ENCODE results near the gene SPSB1. TPM values are rescaled to one million over a fixed set of nuclear protein-coding genes. Genes with fewer than 3 reads are reported as not detected.

SPSB1 gene
- total RNA-seq, 1 experiment from 2014 or later = 4.3 TPM

- Mint-ChIP-seq H3K36me3 (no peaks in the 10 kb centered on the region), H3K4me3 (no peak overlapping the region), H3K27me3 (ENCODE audit: low read depth) (no peaks in the 10 kb centered on the region), H3K27ac (no peak overlapping the region), H3K4me1 (no peaks in the 10 kb centered on the region), H3K9me3 (no peaks in the 10 kb centered on the region)
- DNase-seq (ENCODE audit: low spot score) = no peak
- ATAC-seq = no peak
- ChIA-PET POLR2A (no interaction called here), CTCF (interaction anchor here (1.8 kb wide), 1 partner anchor 37 kb away, joined by 4 read pairs; no protein-coding TSS in a partner anchor)
- TF ChIP-seq, protein P1, sequence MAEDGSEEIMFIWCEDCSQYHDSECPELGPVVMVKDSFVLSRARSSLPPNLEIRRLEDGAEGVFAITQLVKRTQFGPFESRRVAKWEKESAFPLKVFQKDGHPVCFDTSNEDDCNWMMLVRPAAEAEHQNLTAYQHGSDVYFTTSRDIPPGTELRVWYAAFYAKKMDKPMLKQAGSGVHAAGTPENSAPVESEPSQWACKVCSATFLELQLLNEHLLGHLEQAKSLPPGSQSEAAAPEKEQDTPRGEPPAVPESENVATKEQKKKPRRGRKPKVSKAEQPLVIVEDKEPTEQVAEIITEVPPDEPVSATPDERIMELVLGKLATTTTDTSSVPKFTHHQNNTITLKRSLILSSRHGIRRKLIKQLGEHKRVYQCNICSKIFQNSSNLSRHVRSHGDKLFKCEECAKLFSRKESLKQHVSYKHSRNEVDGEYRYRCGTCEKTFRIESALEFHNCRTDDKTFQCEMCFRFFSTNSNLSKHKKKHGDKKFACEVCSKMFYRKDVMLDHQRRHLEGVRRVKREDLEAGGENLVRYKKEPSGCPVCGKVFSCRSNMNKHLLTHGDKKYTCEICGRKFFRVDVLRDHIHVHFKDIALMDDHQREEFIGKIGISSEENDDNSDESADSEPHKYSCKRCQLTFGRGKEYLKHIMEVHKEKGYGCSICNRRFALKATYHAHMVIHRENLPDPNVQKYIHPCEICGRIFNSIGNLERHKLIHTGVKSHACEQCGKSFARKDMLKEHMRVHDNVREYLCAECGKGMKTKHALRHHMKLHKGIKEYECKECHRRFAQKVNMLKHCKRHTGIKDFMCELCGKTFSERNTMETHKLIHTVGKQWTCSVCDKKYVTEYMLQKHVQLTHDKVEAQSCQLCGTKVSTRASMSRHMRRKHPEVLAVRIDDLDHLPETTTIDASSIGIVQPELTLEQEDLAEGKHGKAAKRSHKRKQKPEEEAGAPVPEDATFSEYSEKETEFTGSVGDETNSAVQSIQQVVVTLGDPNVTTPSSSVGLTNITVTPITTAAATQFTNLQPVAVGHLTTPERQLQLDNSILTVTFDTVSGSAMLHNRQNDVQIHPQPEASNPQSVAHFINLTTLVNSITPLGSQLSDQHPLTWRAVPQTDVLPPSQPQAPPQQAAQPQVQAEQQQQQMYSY (CRISPR knock-in tag; IDR thresholded peaks at IDR 0.05) = peak; percentile 63; the same call in 1 of the 2 replicates
- TF ChIP-seq ESRRA (CRISPR knock-in tag; IDR thresholded peaks at IDR 0.05; ENCODE audit: borderline replicate concordance) = no peak
Observed at GRCh38 chr1:9303916-9304315, 11.2 kb downstream of the SPSB1 start.

DNA sequence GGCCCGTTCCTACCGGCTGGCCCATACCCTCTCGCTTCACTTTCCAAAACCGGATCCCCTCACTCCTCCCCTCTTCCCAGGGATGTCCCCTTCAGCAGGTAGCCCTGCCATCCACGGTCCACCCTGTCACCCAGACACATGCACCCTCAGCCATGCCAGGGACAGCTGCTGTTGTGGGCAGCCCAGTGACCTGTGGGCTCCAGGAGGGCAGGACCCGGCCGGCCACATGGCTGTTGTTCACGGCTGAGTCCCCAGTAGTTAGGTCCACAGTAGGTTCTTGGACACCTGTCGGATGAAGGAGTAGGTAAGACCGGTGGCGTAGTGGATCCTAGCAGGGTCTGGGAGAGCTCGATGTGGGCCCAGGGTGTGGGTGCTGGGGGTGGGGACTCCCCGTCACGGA, 12.5 kb downstream of the SPSB1 start:
- TF ChIP-seq SP1 (CRISPR knock-in tag; conservative IDR thresholded peaks at IDR 0.05) (no peak), SMAD3 (CRISPR knock-in tag; IDR thresholded peaks at IDR 0.05; ENCODE audit: borderline replicate concordance) (no peak), FOXJ3 (CRISPR knock-in tag; IDR thresholded peaks at IDR 0.05; ENCODE audit: borderline replicate concordance) (no peak), GABPB1 (CRISPR knock-in tag; IDR thresholded peaks at IDR 0.05) (no peak), ELF4 (CRISPR knock-in tag; IDR thresholded peaks at IDR 0.05; ENCODE audit: low read depth) (no peak), FOXK1 (CRISPR knock-in tag; IDR thresholded peaks at IDR 0.05) (no peak), NFE2L1 (CRISPR knock-in tag; IDR thresholded peaks at IDR 0.05) (no peak), MLX (CRISPR knock-in tag; IDR thresholded peaks at IDR 0.05) (no peak), ZNF396 (CRISPR knock-in tag; IDR thresholded peaks at IDR 0.05; ENCODE audit: borderline replicate concordance) (no peak), OVOL2 (CRISPR knock-in tag; IDR thresholded peaks at IDR 0.05; ENCODE audit: borderline replicate concordance) (no peak), RELA (CRISPR knock-in tag; IDR thresholded peaks at IDR 0.05; ENCODE audit: borderline replicate concordance) (no peak), HMGA2 (CRISPR knock-in tag; IDR thresholded peaks at IDR 0.05) (no peak), AR (CRISPR knock-in tag; IDR thresholded peaks at IDR 0.05) (no peak)
- TF ChIP-seq, protein P2, sequence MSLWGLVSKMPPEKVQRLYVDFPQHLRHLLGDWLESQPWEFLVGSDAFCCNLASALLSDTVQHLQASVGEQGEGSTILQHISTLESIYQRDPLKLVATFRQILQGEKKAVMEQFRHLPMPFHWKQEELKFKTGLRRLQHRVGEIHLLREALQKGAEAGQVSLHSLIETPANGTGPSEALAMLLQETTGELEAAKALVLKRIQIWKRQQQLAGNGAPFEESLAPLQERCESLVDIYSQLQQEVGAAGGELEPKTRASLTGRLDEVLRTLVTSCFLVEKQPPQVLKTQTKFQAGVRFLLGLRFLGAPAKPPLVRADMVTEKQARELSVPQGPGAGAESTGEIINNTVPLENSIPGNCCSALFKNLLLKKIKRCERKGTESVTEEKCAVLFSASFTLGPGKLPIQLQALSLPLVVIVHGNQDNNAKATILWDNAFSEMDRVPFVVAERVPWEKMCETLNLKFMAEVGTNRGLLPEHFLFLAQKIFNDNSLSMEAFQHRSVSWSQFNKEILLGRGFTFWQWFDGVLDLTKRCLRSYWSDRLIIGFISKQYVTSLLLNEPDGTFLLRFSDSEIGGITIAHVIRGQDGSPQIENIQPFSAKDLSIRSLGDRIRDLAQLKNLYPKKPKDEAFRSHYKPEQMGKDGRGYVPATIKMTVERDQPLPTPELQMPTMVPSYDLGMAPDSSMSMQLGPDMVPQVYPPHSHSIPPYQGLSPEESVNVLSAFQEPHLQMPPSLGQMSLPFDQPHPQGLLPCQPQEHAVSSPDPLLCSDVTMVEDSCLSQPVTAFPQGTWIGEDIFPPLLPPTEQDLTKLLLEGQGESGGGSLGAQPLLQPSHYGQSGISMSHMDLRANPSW (CRISPR knock-in tag; conservative IDR thresholded peaks at IDR 0.05; ENCODE audit: low read depth) = no peak
- TF ChIP-seq, protein P3, sequence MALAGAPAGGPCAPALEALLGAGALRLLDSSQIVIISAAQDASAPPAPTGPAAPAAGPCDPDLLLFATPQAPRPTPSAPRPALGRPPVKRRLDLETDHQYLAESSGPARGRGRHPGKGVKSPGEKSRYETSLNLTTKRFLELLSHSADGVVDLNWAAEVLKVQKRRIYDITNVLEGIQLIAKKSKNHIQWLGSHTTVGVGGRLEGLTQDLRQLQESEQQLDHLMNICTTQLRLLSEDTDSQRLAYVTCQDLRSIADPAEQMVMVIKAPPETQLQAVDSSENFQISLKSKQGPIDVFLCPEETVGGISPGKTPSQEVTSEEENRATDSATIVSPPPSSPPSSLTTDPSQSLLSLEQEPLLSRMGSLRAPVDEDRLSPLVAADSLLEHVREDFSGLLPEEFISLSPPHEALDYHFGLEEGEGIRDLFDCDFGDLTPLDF (CRISPR knock-in tag; IDR thresholded peaks at IDR 0.05) = no peak
- TF ChIP-seq, protein P4, sequence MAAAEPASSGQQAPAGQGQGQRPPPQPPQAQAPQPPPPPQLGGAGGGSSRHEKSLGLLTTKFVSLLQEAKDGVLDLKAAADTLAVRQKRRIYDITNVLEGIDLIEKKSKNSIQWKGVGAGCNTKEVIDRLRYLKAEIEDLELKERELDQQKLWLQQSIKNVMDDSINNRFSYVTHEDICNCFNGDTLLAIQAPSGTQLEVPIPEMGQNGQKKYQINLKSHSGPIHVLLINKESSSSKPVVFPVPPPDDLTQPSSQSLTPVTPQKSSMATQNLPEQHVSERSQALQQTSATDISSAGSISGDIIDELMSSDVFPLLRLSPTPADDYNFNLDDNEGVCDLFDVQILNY (CRISPR knock-in tag; IDR thresholded peaks at IDR 0.05) = no peak
- TF ChIP-seq, protein P5, sequence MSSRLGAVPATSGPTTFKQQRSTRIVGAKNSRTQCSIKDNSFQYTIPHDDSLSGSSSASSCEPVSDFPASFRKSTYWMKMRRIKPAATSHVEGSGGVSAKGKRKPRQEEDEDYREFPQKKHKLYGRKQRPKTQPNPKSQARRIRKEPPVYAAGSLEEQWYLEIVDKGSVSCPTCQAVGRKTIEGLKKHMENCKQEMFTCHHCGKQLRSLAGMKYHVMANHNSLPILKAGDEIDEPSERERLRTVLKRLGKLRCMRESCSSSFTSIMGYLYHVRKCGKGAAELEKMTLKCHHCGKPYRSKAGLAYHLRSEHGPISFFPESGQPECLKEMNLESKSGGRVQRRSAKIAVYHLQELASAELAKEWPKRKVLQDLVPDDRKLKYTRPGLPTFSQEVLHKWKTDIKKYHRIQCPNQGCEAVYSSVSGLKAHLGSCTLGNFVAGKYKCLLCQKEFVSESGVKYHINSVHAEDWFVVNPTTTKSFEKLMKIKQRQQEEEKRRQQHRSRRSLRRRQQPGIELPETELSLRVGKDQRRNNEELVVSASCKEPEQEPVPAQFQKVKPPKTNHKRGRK (CRISPR knock-in tag; IDR thresholded peaks at IDR 0.05; ENCODE audit: borderline replicate concordance) = no peak
- TF ChIP-seq, protein P6, sequence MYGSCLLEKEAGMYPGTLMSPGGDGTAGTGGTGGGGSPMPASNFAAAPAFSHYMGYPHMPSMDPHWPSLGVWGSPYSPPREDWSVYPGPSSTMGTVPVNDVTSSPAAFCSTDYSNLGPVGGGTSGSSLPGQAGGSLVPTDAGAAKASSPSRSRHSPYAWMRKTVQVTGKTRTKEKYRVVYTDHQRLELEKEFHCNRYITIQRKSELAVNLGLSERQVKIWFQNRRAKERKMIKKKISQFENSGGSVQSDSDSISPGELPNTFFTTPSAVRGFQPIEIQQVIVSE (CRISPR knock-in tag; IDR thresholded peaks at IDR 0.05; ENCODE audit: borderline replicate concordance) = no peak
- H3K4me3 Mint-ChIP-seq = no peak overlapping the region
- no peaks in the 10 kb centered on the region for H3K27me3 Mint-ChIP-seq (ENCODE audit: low read depth)
- peak overlapping the region; percentile 24; the same call in 1 of the 2 replicates for H3K27ac Mint-ChIP-seq
- CTCF ChIA-PET = interaction anchor here (1.1 kb wide), 1 partner anchor 16 kb away, joined by 4 read pairs; no protein-coding TSS in a partner anchor
- no peaks in the 10 kb centered on the region for H3K36me3 Mint-ChIP-seq
- no peaks in the 10 kb centered on the region for H3K9me3 Mint-ChIP-seq
- H3K4me1 Mint-ChIP-seq = no peaks in the 10 kb centered on the region
- ATAC-seq (no peak), DNase-seq (ENCODE audit: low spot score) (no peak)
- POLR2A ChIA-PET = no interaction called here
